SK-N-SH (cell line): Measurements from ENCODE around the gene C2CD3. TPM values are rescaled to one million over a fixed set of nuclear protein-coding genes. Genes with fewer than 3 reads are reported as not detected.

Experiments used
- CTCF ChIA-PET: fragments of 300-600, 350-600 bp; formaldehyde crosslinking; extraction: SDS; loops from one replicate; lab custom pipeline; 2021; lab: Yijun Ruan, JAX
- POLR2A ChIA-PET: fragments of 350-600 bp; sonication (Branson Sonifier 250); formaldehyde crosslinking; extraction: SDS; loops from one replicate; lab custom pipeline; 2020; ENCODE audit warnings: antibody characterized with exemption, inconsistent platforms; lab: Yijun Ruan, JAX
- DNase-seq: peaks from one replicate; pipeline ENCODE4 v3.0.0; 2012
- H2AFZ ChIP-seq: fragments of 200-600 bp; sonication (generic); 2 replicates; pipeline ENCODE4 v1.8.1; 2016; ENCODE audit warnings: antibody characterized with exemption, mild to moderate bottlenecking, low read depth
- H3F3A ChIP-seq: fragments of 200-600 bp; sonication (generic); replicated peaks from 2 replicates; pipeline ENCODE3; 2016; ENCODE audit warnings: antibody characterized with exemption, mild to moderate bottlenecking; ENCODE audit not compliant: insufficient read depth
- H3K27ac ChIP-seq, 2 experiments: fragments of 200-500 bp in 1 of 2; fragments of 200-600 bp in 1 of 2; sonication (Bioruptor generic) in 1 of 2; sonication (generic), shearing (Covaris generic) in 1 of 2; 2 replicates each; pipeline versions ENCODE4 v1.5.1 to v1.6.1; 2014 to 2016; ENCODE audit warnings: low read depth in 2 of 2, inconsistent platforms in 1 of 2, low read length in 1 of 2, mild to moderate bottlenecking in 1 of 2, mixed read lengths in 1 of 2
- H3K27me3 ChIP-seq: fragments of 200-600 bp; sonication (generic), shearing (Covaris generic); 2 replicates; pipeline ENCODE4 v1.6.1; 2016; ENCODE audit warnings: mixed run types; ENCODE audit not compliant: insufficient read depth
- H3K36me3 ChIP-seq, 2 experiments: fragments of 200-500 bp in 1 of 2; fragments of 200-600 bp in 1 of 2; sonication (Bioruptor generic) in 1 of 2; sonication (generic) in 1 of 2; replicated peaks in 1 of 2; 2 replicates each; pipeline versions ENCODE3 to v1.5.1; 2014 to 2016; ENCODE audit warnings: low read length in 1 of 2, mild to moderate bottlenecking in 1 of 2; ENCODE audit not compliant: insufficient read depth in 2 of 2, control insufficient read depth in 1 of 2
- H3K4me1 ChIP-seq, 2 experiments: fragments of 200-500 bp in 1 of 2; fragments of 200-600 bp in 1 of 2; sonication (Bioruptor generic) in 1 of 2; sonication (generic), shearing (Covaris generic) in 1 of 2; 2 replicates each; pipeline versions ENCODE4 v1.5.1 to v1.6.1; 2014 to 2016; ENCODE audit warnings: low read depth in 1 of 2, low read length in 1 of 2, mixed run types in 1 of 2; ENCODE audit not compliant: insufficient read depth in 2 of 2, control insufficient read depth in 1 of 2
- H3K4me2 ChIP-seq: fragments of 200-600 bp; sonication (generic), shearing (Covaris generic); 2 replicates; pipeline ENCODE4 v1.6.1; 2017; ENCODE audit warnings: mixed run types
- H3K4me3 ChIP-seq, 2 experiments: fragments of 200-500 bp in 1 of 2; fragments of 200-600 bp in 1 of 2; sonication (Bioruptor generic) in 1 of 2; sonication (generic), shearing (Covaris generic) in 1 of 2; 2 replicates each; pipeline versions ENCODE4 v1.5.1 to v1.8.1; 2014 to 2016; ENCODE audit warnings: low read depth in 2 of 2, inconsistent platforms in 1 of 2, low read length in 1 of 2, mild to moderate bottlenecking in 1 of 2, mixed read lengths in 1 of 2, moderate library complexity in 1 of 2
- H3K79me2 ChIP-seq: fragments of 200-600 bp; sonication (generic); 2 replicates; pipeline ENCODE4 v1.8.1; 2017; ENCODE audit warnings: mild to moderate bottlenecking; ENCODE audit not compliant: insufficient read depth
- H3K9ac ChIP-seq: fragments of 200-600 bp; sonication (generic); 2 replicates; pipeline ENCODE4 v1.6.1; 2017; ENCODE audit warnings: mixed run types
- H3K9me2 ChIP-seq: fragments of 200-600 bp; sonication (generic); 2 replicates; pipeline ENCODE4 v1.6.1; 2017; ENCODE audit warnings: mixed run types
- H3K9me3 ChIP-seq: fragments of 200-600 bp; sonication (generic); 2 replicates; pipeline ENCODE4 v1.6.1; 2017; ENCODE audit warnings: mixed run types, mild to moderate bottlenecking, moderate library complexity
- H4K20me1 ChIP-seq: fragments of 200-600 bp; sonication (generic); 2 replicates; pipeline ENCODE4 v1.6.1; 2017; ENCODE audit warnings: mild to moderate bottlenecking, mixed run types; ENCODE audit not compliant: insufficient read depth
- ELF1 ChIP-seq: IDR thresholded peaks from 2 replicates; pipeline ENCODE4 v1.4.0; 2012
- FOXM1 ChIP-seq: IDR thresholded peaks from 2 replicates; pipeline ENCODE4 v1.4.0; 2012; ENCODE audit warnings: low read depth, mild to moderate bottlenecking
- JUND ChIP-seq: IDR thresholded peaks from 2 replicates; pipeline ENCODE4 v1.4.0; 2012
- MXI1 ChIP-seq: IDR thresholded peaks from 2 replicates; pipeline ENCODE4 v1.6.1; 2012; ENCODE audit warnings: mild to moderate bottlenecking, low read depth, low read length, improper control_type of control experiment
- YY1 ChIP-seq: IDR thresholded peaks from 2 replicates; pipeline ENCODE4 v1.4.0; 2012; ENCODE audit warnings: low read depth, mild to moderate bottlenecking
- WGBS: methylation state at CpG from one replicate; pipeline ENCODE4 v1.1.6; 2017; ENCODE audit warnings: low lambda C conversion rate; 5-methylcytosine and 5-hydroxymethylcytosine counted together
- polyA plus RNA-seq, 3 experiments: library from polyadenylated mRNA; depleted of rRNA; stranded (reverse); fragments of >200 nt; gene quantifications; 2 replicates each; pipeline ENCODE4 v1.2.3, GENCODE V29; 2012
- TF ChIP-seq, protein P1 (sequence below): IDR thresholded peaks from 2 replicates; pipeline ENCODE4 v1.4.0; 2012; ENCODE audit warnings: low read depth
- TF ChIP-seq, protein P2 (sequence below): fragments of 200-600 bp; sonication (generic); IDR thresholded peaks from 2 replicates; pipeline ENCODE4 v1.6.1; 2017; ENCODE audit warnings: antibody characterized with exemption, mild to moderate bottlenecking, moderate library complexity
- TF ChIP-seq, protein P3 (sequence below): IDR thresholded peaks from 2 replicates; pipeline ENCODE4 v1.4.0; 2012; ENCODE audit warnings: low read depth, borderline replicate concordance
- TF ChIP-seq, protein P4 (sequence below): IDR thresholded peaks from 2 replicates; pipeline ENCODE4 v1.6.1; 2012; ENCODE audit warnings: mild to moderate bottlenecking, low read depth, low read length, moderate library complexity

C2CD3 gene
- polyA plus RNA-seq, 1 of the 3 experiments (the other 2 are of a cell fraction) = 7.0 TPM

DNA sequence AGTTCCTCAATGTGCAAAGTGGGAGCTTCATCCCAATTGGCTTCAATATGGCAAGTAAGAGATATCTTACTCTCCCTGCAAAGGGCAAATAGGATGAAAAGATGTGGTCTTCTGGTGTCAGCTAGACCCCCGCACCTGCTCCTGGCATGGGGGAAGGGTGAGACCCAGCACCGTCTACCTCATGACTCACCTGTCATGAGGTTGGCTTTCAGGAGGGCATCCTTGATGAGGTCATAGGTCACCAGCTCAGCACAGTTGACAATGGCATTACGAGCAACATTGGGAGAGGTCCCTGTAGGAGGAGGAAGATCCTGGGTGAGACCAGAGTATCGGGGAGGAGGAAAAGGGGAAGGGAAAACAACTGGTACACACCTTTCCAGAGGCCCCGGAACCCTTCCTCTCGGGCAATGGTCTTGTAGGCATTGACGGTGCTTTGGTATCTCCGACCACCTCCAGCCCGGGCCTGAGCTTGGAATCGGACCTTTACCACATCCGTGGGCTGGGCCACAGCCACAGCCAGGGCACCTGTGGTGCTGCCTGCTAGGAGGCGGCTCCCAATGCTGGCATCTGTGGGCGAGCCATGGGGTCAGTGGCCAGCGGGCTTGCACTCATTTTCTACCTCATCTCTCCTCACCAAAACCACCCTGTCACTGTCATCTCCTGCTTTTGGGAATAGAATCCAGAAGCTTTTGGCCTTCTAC is 194.2 kb downstream of the C2CD3 start:
- no peak overlapping the region for H2AFZ ChIP-seq
- H3K27me3 ChIP-seq = no peaks in the 10 kb centered on the region
- WGBS = 89% methylated on average over 11 of the region's 14 CpGs
- H3K27ac ChIP-seq = no peak overlapping the region
- TF ChIP-seq, protein P1, sequence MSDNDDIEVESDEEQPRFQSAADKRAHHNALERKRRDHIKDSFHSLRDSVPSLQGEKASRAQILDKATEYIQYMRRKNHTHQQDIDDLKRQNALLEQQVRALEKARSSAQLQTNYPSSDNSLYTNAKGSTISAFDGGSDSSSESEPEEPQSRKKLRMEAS = no peak
- TF ChIP-seq, protein P2, sequence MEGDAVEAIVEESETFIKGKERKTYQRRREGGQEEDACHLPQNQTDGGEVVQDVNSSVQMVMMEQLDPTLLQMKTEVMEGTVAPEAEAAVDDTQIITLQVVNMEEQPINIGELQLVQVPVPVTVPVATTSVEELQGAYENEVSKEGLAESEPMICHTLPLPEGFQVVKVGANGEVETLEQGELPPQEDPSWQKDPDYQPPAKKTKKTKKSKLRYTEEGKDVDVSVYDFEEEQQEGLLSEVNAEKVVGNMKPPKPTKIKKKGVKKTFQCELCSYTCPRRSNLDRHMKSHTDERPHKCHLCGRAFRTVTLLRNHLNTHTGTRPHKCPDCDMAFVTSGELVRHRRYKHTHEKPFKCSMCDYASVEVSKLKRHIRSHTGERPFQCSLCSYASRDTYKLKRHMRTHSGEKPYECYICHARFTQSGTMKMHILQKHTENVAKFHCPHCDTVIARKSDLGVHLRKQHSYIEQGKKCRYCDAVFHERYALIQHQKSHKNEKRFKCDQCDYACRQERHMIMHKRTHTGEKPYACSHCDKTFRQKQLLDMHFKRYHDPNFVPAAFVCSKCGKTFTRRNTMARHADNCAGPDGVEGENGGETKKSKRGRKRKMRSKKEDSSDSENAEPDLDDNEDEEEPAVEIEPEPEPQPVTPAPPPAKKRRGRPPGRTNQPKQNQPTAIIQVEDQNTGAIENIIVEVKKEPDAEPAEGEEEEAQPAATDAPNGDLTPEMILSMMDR = no peak
- TF ChIP-seq YY1 (no peak), FOXM1 (no peak), JUND (no peak), MXI1 (no peak), ELF1 (no peak)
- TF ChIP-seq, protein P3, sequence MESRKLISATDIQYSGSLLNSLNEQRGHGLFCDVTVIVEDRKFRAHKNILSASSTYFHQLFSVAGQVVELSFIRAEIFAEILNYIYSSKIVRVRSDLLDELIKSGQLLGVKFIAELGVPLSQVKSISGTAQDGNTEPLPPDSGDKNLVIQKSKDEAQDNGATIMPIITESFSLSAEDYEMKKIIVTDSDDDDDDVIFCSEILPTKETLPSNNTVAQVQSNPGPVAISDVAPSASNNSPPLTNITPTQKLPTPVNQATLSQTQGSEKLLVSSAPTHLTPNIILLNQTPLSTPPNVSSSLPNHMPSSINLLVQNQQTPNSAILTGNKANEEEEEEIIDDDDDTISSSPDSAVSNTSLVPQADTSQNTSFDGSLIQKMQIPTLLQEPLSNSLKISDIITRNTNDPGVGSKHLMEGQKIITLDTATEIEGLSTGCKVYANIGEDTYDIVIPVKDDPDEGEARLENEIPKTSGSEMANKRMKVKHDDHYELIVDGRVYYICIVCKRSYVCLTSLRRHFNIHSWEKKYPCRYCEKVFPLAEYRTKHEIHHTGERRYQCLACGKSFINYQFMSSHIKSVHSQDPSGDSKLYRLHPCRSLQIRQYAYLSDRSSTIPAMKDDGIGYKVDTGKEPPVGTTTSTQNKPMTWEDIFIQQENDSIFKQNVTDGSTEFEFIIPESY = no peak
- TF ChIP-seq, protein P4, sequence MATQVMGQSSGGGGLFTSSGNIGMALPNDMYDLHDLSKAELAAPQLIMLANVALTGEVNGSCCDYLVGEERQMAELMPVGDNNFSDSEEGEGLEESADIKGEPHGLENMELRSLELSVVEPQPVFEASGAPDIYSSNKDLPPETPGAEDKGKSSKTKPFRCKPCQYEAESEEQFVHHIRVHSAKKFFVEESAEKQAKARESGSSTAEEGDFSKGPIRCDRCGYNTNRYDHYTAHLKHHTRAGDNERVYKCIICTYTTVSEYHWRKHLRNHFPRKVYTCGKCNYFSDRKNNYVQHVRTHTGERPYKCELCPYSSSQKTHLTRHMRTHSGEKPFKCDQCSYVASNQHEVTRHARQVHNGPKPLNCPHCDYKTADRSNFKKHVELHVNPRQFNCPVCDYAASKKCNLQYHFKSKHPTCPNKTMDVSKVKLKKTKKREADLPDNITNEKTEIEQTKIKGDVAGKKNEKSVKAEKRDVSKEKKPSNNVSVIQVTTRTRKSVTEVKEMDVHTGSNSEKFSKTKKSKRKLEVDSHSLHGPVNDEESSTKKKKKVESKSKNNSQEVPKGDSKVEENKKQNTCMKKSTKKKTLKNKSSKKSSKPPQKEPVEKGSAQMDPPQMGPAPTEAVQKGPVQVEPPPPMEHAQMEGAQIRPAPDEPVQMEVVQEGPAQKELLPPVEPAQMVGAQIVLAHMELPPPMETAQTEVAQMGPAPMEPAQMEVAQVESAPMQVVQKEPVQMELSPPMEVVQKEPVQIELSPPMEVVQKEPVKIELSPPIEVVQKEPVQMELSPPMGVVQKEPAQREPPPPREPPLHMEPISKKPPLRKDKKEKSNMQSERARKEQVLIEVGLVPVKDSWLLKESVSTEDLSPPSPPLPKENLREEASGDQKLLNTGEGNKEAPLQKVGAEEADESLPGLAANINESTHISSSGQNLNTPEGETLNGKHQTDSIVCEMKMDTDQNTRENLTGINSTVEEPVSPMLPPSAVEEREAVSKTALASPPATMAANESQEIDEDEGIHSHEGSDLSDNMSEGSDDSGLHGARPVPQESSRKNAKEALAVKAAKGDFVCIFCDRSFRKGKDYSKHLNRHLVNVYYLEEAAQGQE = no peak
- peaks cover 3% of the 10 kb centered on the region for H3F3A ChIP-seq
- H4K20me1 ChIP-seq = no peaks in the 10 kb centered on the region
- peaks cover 4 to 42% of the 10 kb centered on the region in 2 experiments for H3K36me3 ChIP-seq
- H3K9me2 ChIP-seq = no peaks in the 10 kb centered on the region
- POLR2A ChIA-PET = no interaction called here
- DNase-seq = no peak
- H3K9ac ChIP-seq = no peak overlapping the region
- H3K4me2 ChIP-seq = no peak overlapping the region
- CTCF ChIA-PET = interaction anchor here (1.3 kb wide), 1 partner anchor 13 kb away, joined by 3 read pairs; no protein-coding TSS in a partner anchor
- H3K9me3 ChIP-seq = no peaks in the 10 kb centered on the region
- H3K4me1 ChIP-seq = peaks cover 0 to 10% of the 10 kb centered on the region in 2 experiments; a peak in 1 of 4 replicates
- peaks cover 4% of the 10 kb centered on the region; the same call in 1 of the 2 replicates for H3K79me2 ChIP-seq
- no peak overlapping the region for H3K4me3 ChIP-seq
